OCI-M2 (cell line): Measurements from ENCODE around the gene RPS27L.

Experiments
- DNase-seq: peaks from one replicate; lab custom pipeline; 2025; ENCODE audit not compliant: unreplicated experiment; lab: John Stamatoyannopoulos, UW

Gene RPS27L

DNA sequence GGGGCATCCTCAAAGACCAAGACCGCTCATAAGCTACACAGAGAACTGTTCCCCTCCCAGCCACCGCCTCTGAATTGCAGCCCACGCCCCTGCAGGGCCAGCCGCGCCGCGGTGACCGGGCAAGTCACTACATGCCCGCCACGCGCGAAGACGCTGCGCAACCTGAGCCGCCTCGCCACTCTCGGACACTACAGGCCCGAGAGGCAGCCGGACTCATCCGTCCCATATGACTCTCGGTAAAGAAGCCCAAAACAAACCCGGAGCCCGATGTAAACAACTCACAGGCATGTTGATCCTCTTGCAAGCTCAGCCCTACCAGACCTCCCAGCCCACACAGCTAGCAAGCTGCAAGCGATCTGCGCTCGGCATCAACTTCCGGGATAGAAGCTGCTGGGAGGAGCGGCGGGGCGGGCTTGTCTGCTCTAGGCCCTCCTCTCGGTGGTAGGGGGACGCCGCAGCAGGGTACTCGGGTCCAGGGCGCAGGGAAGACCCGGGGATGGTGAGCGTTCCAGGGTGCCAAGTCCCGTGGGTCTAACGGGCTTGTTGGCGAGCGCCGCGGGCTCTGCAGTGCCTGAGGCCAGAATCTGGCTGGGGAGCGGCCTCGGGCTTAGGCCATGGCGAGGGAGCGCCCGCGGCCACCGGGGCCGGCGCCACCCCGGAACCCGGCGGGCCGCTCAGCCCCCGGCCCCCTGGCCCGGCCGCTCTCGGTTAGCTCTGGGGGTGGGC lies at the start of gene RPS27L:
TSS of gene RPS27L (minus strand) at position 360 of the 726 bp plus-strand sequence. CDS start at position 288, 72 bp downstream.
- DNase-seq, result peak; percentile 41

DNA sequence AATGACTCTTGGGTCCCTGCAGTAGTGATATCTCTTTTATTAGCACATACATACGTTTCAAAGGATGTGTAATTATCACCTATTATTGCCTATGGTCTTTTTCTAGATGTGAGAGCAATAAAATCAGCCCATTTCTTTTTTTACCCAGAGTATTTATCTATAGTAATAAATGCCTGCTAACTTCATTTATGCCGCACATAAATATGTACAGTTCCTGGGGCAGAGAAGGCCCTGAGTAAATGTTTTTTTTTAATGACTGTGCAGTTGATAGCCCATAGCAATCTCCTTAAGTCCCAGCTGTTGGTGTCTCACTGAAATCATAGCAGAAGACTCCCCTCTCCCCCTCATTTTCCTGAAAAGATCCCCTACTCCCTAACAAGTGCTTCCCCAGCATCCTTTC lies 48.8 kb upstream of the RPS27L start:
- DNase-seq, result no peak

DNA sequence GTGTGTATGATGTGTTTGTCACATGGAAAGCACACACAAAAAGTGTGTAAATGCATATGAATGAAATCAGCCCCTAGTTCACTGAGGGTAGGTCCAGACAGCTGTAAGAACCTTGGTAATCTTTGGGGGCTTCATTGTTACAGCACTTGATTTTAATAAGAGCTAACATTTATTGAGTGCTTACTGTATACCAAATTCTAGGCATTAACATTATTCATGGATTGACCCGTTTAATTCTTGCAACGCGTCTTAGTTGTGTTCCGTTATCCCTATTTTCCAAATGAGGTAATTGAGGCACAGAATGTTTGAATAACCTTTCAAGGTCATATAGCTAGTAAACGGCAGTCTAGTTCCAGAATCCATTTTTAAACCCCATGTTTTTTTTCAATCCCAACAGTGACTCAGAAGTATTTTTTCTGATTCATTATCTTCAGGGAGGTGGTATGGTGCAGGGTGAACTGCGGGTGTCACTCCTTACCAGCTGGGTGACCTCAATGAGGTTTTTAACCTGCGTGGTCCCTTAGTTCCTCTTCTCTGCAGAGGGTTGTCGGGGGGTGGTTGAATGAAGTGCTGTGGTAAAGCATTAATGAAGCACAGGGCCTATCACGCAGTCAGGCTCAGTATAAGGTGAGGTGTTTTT lies 46.3 kb upstream of the RPS27L start:
- no peak for DNase-seq

DNA sequence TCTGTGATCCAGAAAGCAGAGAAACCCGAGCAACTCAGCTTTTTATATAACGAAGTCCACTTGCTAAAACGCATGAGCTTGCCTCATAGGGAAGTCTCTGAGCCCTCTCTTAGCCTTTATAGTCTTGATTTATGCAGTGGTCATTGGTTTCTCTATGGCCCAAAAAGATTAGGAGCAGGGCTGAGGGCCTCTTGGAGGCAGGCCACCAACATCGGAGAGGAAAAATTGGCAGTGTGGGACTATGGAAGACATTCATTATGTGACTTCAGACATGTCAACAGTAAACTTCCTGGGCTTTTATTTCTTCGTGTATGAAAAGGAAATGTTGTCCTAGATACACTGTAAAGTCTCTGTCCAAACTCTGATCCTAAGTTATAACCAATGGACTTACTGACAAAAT lies 45.6 kb upstream of the RPS27L start:
- DNase-seq, result no peak

DNA sequence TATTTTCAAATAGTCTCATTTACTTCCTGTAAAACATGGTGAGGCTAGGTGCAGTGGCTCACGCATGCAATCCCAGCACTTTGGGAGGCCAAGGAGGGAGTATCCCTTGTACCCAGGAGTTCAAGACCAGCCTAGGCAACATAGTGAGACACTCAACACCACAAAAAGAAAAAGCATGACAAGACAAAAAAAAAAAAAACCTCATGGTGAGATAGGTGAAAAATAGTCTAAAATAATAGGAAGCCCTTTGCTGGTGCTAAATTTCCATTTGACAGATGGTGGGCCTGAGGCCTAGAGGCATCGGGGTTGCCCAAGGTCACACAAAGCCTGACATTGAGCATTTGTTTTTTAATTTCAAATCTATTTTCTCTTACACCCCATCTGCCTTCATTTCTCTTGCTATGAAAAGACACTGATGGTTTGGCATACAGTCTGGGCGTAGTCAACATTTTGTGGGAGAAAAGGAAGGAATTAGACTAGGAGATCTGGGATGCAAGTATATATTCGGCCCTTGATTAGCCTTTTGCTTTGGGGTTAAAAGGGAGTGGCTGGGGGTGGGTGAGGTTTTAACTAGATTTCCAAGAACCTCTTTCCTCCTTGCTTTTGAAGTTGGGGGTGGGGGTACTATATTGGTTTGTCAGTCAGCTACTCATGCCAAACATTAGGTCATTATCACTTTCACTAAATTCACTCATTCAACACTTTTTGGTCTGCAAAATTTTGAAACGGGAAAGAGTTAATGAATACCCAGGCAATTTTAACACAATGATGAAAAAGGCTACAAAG lies 43.4 kb upstream of the RPS27L start:
- no peak for DNase-seq

DNA sequence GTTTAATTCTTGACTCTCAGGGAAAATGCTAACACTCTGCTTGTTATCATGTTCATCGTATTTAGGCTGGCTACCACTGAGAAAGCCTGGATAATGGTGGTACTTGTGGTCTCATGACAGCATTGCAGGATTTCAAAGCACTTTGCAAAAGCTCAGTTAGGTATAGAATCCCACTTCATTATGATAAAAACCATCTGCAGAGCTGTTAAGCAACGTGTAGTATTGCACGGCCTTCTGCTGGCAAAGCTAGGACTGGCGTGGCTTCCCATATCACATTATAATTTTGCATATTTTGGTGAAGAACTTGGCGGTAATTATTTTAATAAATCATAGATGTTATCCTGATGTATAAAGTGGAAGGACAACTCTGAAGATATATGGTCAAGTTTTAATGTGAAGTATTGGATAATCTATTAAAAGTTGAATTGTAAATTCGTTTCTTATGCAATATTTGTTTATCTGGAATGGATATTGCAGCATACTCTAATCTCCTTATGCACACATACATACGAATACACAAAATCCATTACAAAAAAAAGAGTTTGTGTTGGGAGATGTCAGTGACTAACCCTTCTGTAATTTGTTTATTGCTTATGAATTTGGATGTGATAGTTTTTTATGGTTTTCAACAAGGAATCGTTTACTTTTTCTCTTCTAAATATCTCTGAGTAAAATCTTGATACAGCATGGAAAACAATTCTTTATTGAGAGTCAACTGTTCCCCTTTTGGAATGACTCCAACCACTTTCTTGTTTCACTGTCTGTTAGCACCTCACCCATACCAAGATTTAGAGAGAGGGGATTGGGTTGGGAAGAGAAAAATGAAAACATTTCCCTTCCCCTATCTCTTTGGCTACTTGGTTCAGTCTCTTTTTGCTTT lies 41.3 kb upstream of the RPS27L start:
- DNase-seq, result no peak

DNA sequence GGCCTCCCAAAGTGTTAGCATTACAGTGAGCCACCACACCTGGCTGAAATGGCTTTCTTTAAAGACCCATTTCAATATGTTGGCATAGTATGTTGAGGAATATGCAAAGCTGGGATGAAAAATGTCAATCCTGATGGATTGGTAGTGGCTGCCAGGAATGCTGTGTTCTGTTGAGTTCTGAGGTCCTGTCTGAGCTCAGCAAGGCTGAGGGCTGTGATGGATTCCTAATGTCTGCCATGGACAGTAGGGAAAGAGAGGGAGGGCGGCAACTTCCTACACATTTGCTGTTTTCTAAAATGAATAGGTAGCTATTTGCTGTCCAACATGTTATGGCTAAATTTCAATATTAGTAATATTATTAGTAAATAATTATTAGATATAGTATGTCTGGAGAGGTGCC lies 40.3 kb upstream of the RPS27L start:
- no peak for DNase-seq

DNA sequence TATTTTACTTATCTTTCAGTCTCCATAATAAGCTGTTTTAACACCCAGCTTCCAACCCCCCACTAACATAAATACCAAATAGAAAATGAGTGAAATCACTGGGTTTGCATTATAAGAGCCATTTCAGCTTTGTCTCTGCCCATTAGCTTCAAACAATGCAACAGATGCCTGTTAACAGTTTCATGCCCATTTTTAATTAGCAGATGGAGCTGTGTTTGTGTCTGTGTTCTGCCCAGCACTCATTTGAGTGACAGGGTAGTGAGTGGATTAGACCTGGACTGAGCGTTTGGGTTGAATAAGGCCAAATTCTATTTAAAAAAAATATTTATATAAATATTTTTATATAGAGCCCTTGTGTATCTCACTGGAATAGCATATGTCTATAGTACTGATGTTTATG lies 39.6 kb upstream of the RPS27L start:
- no peak for DNase-seq

DNA sequence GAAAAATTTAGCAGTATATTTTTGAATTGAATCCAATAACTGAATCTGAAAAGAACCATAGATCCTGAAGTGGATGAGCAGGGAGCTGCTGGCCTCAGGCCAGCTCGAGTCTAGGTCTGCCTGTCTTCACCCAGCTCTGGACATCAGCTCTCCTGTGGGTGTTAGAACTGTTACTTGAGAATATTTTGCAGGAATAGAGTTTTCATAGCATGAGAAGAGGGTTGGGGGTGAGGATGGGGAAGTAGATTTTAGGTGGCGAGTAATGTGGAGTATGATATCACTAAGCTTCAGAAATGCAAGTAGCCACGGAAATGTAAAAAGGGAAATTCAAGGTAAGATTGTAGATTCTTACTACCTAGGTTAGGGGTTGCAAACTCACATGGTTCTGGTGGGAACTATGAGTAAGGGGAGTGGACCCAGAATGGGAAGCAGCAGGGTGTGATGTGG lies 38.3 kb upstream of the RPS27L start:
- no peak for DNase-seq

DNA sequence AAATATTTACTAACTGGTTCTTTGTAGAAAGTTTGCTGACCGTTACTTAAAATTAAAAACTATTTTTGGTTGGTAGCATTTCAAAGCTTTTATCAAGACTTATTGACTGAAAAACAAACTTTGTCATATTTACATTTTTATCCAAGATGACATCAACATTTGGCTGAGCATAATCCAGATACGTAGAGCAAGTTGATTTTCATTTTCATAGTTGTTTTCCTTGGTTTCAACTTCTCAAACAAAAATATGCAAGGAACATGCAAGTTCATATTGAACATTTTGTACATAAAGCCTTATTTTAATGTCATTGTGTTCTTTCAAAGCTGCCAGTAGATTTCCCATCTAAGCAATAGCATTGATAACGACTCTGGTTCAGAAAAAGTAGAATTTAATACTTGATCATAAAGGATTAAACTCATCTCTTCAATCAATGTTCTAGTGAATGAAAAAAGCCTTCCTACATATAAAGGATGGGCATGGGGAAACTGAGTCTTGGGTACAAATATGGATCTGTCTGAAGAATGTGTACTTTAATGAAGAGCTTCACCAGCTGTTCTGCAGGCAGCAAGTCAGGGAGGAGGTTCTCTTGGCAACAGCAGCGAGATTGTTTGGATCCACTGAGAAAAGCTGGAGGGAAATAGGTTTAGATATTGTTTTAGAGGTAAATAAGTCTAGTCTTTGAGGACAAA lies 37.7 kb upstream of the RPS27L start:
- no peak for DNase-seq

DNA sequence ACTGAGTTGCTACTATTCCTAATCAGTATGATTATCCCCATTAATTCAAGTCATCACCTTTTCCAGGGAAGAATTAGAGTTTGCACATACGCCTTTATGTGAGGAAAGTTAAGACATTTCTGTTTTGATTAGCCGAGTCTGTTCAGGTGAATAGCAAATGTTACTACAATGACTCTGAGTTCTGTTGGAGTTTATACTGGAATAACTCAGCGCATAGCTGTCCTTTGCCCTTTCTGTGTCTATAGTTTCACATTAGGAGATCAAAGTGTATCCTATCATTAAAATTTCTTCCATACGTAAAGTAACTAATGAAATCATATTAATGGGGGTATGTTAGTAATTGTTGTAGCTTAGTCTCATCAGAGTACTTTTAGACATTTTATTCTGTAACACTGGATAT lies 37.0 kb upstream of the RPS27L start:
- DNase-seq, result no peak

DNA sequence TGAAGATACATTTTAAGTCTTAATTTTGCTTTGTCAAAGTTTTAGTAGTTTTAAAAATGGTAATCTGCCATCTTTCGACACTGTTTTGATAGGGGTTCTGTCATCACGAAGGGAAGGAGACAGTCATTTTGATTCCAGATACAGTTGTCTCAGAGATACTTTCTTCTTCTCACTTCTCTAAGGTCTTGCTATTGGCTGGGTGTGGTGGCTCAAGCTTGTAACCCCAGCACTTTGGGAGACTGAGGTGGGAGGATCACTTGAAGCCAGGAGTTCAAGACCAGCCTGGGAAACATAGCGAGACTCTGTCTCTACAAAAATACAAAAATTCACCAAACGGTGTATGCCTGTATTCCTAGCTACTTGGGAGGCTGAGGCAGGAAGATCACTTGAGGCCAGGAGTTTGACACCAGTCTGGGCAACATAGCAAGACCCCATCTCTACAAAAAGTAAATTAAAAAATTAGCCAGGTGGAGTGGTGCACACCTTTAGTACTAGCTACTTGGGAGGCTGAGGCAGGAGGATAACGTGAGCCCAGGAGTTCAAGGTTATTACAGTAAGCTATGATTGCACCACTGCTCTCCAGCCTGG lies 35.4 kb upstream of the RPS27L start:
- DNase-seq, result no peak

DNA sequence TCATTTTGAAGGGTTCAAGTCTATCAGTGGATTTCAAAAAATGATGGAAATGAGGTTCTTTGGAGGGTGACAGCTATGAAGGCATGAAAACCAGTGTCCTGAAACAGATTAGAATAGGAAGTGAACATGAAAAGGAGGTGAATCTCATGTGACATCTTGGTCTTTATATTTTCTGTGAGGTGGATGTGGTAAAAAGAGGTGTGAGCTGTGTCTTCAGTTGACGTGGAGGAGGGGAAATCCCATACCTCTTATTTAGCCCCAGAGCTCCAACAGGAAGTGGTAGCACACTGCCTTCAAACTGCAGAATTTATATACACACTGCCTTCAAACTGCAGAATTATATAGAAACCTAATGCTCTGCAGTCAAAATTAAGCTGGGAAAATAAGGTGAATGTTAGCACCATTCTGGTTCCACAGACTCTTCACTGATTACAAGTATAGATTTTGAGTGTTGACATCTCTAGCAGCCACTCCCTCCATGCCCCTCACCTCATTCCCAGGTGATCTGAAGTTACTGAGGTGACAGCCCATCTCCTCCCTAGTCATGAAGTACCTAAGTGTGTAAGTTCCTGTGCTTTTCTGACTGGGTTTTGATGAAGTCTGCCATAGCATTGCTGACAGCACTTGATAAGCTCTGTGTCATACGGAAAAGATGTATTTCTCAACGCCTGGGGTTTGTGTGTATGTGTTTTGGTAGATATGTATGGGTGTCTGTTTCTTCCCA lies 34.8 kb upstream of the RPS27L start:
- DNase-seq, result no peak

DNA sequence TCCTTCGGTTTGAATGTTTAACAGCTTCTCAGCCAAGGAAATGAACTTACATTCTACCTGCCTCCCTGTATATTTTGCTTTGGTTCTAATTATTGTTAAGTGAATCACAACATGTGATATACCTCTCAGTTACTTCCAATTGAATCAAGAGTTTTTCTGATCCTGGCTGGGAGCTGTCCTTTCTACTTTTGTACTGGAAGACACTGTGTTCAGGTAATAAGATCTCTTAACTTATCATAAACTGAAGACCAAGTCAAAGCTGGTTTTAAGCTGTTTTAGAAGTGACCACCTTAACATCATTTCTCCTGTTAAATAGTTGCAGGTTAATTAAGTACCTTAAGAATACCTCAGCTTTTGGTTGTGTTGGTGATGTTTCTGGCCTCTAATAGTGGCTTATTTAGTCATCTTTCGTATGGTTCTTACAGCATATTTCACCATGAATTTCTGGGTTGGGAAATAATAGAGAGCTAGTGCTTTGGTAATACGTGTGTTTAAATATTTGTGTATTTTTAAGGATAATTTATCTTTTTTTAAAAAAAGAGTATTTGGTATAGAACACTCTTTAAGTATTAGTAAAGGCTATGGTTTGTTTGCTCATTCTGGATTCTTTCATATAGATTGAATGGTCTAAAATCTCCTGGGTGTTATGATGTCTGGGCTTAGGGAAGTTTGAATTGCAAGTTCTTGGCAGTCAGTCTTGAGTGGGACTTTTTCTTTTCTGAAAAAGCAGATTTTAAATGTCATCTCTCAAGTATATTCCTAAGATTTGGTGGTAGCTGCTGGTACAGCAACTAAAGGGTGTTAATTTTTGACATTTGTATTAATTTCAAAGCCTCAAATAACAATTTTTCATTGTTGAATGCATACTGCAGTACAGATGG lies 33.7 kb upstream of the RPS27L start:
- no peak for DNase-seq

DNA sequence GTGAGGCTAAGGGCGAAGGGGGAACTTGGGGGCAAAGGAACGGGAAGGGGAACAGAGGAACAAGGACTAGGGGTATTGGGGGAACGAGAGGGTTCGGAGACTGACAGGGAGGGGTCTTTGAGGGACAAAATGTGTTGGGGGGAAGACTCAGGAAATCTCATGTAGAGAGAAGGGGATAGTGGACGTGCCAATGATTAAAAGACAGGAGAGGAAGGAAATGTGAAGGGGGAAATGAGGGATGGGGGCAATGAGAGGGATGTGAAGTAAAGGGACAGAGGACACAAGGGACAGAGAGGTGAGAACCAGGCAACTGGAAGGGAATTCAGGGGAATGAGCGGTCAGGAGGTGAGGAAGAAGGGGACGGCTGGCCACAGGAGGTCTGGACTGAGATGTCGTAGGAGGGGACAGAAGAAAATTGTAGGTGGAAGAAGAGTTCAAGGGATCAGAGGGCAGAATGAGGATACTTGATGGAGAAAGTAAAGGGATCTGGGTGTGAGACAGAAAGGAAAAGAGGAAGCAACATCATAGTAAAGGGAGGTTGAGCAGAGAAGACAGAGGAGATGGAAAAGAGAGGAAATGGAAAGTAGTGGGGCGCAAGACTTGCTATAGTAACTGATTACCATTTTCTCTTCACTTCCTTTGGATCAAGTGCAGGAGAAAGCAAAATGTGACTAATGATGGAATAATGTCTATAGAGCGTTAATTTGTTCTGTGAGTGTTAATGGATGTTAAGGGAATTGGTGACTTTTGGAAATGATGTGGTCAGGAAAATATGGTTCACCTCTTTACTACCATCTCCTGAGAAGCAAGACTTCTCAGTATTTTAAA lies 32.9 kb upstream of the RPS27L start:
- DNase-seq, result no peak

DNA sequence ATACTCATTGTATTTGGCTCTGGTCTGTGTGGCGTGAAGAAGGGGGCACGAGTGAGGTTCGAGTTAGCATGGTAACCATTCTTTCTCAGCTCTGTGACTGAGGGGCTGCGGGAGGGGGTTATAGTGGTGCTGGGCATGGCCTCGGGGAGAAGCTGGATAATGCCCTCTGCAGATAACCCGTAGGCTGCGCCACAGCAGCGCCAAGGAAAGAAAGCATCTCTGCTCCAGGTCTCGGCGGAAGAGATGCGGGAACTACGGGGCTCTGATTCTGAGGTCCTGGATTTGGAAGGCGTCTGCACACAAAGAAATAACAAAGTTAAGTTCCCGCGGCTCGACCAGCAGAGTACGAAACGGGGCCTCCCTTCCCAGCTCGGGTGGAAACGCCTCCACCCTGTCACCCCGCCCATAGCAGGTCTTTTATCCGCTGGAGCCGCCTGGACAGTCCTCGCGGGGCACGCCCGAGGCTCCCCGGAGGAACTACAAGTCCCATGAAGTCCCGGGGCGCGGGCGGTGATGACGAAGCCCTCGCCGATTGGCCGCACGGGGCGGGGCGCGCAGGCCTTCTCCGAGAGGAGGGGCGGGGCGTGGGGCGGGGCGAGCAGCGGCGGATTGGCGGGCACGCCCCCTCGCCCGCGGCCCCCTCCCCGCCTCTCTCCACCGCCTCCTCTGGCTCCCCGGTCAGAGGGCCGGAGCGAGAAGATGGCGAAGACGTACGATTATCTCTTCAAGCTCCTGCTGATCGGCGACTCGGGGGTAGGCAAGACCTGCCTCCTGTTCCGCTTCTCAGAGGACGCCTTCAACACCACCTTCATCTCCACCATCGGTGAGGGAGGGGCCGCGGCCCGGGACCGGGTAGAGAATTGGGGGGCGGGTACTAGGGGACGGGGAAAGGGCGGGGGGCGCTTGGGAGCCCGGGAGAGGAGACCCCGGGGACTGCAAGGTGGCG lies 31.9 kb upstream of the RPS27L start, which contains the start of gene RAB8B:
TSS of gene RAB8B (plus strand) at position 681 of the 946 bp plus-strand sequence. CDS start at position 700, 19 bp downstream.
- DNase-seq, result peak; percentile 64
